Skeletal muscle tissue (tissue), 4 donors: Measurements from ENCODE around the gene BCAS3. TPM values are rescaled to one million over a fixed set of nuclear protein-coding genes. Genes with fewer than 3 reads are reported as not detected.
A peak's percentile ranks its signal among the peaks of the same experiment; 100 is the strongest.

Experiments
- H3K27ac ChIP-seq: one replicate; pipeline ENCODE4 v1.7.0; 2013; ENCODE audit warnings: mild to moderate bottlenecking, low read depth, low read length, inconsistent platforms
- H3K27me3 ChIP-seq, 3 donors: one replicate each; pipeline ENCODE4 v1.7.0; 2013; ENCODE audit warnings: low read length in 3 of 3; ENCODE audit not compliant: control insufficient read depth in 3 of 3, insufficient read depth in 3 of 3
- H3K36me3 ChIP-seq, 3 donors: one replicate each; pipeline ENCODE4 v1.7.0; 2013; ENCODE audit warnings: low read length in 3 of 3; ENCODE audit not compliant: control insufficient read depth in 3 of 3, insufficient read depth in 3 of 3
- H3K4me1 ChIP-seq, 3 donors: one replicate each; pipeline ENCODE4 v1.7.0; 2013; ENCODE audit warnings: low read length in 3 of 3, mild to moderate bottlenecking in 3 of 3; ENCODE audit not compliant: control insufficient read depth in 3 of 3, insufficient read depth in 3 of 3
- H3K4me3 ChIP-seq, 3 donors: one replicate each; pipeline ENCODE4 v1.7.0; 2013; ENCODE audit warnings: low read length in 3 of 3
- H3K9ac ChIP-seq, 3 donors: one replicate each; pipeline ENCODE4 v1.7.0; 2013; ENCODE audit warnings: low read length in 3 of 3, mild to moderate bottlenecking in 3 of 3, moderate library complexity in 2 of 3, low read depth in 1 of 3
- H3K9me3 ChIP-seq, 3 donors: one replicate each; pipeline ENCODE4 v1.7.0; 2013; ENCODE audit warnings: low read length in 3 of 3; ENCODE audit not compliant: control insufficient read depth in 3 of 3
- total RNA-seq: library from RNA; depleted of rRNA; stranded (reverse); fragments of >200 nt; gene quantifications from one replicate; pipeline ENCODE4 v1.2.3, GENCODE V29; 2014
- donor health status: Osteomylitis.

Gene BCAS3
- total RNA-seq, 1 donor from 2014 or later, result 25.1 TPM

- Histone ChIP-seq H3K4me1 (peaks cover 17 to 40% (median 24%) of the 10 kb centered on the region in 3 donors), H3K27ac (peak overlapping the region; percentile 85), H3K27me3 (no peaks in the 10 kb centered on the region), H3K9ac (no peak overlapping the region), H3K36me3 (no peaks in the 10 kb centered on the region), H3K4me3 (no peak overlapping the region), H3K9me3 (no peaks in the 10 kb centered on the region)
Observed at GRCh38 chr17:61378658-61379456, 701.2 kb downstream of the BCAS3 start.

- Histone ChIP-seq H3K9me3 (no peaks in the 10 kb centered on the region), H3K4me1 (peaks cover 20 to 42% (median 24%) of the 10 kb centered on the region in 3 donors), H3K9ac (no peak overlapping the region), H3K36me3 (no peaks in the 10 kb centered on the region), H3K4me3 (no peak overlapping the region), H3K27me3 (no peaks in the 10 kb centered on the region), H3K27ac (peak overlapping the region; percentile 85)
Observed at GRCh38 chr17:61379457-61380216, 702.0 kb downstream of the BCAS3 start.

- peaks cover 20 to 42% (median 24%) of the 10 kb centered on the region in 3 donors for H3K4me1 ChIP-seq
- peak overlapping the region; percentile 30 for H3K27ac ChIP-seq
- H3K27me3 ChIP-seq, result no peaks in the 10 kb centered on the region
- H3K36me3 ChIP-seq, result no peaks in the 10 kb centered on the region
- H3K9ac ChIP-seq, result no peak overlapping the region
- H3K4me3 ChIP-seq, result no peak overlapping the region
- no peaks in the 10 kb centered on the region for H3K9me3 ChIP-seq
Observed at GRCh38 chr17:61380217-61380835, 702.7 kb downstream of the BCAS3 start.

DNA sequence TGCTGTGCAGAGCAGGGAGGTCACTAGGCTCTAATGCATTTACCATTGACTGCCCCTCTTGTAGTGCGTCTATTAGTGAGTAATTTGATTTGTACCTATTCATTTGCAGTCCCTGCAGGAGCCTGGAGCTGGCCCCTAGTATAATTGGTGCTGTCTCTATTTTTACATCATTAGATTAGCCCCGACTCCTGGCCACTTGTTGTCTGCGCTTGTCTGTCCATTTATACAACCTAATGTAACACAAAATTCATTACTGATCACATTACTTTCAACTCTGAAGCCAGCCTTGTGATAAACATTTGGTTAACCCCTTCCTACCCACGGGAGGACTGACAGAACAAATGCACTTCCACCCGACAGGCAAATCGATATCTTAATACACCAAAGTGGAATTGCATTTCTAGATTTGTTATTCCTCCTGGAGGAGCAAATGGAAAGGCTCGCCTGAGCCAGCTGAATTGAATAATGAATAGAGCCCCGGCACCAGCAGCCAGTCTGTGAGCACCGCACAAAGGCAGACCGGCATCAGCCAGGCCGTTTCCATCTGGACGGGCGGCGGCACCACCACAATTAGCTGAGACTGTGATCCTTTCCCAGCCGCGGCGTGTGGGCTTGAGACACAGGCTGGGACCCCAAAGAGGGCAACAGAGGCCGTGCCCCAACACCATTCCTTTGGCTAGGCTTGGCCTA is 703.3 kb downstream of the BCAS3 start:
- Histone ChIP-seq H3K36me3 (no peaks in the 10 kb centered on the region), H3K9ac (no peak overlapping the region), H3K4me1 (peaks cover 20 to 42% (median 24%) of the 10 kb centered on the region in 3 donors), H3K9me3 (no peaks in the 10 kb centered on the region), H3K4me3 (no peak overlapping the region), H3K27me3 (no peaks in the 10 kb centered on the region), H3K27ac (peak overlapping the region; percentile 30)

DNA sequence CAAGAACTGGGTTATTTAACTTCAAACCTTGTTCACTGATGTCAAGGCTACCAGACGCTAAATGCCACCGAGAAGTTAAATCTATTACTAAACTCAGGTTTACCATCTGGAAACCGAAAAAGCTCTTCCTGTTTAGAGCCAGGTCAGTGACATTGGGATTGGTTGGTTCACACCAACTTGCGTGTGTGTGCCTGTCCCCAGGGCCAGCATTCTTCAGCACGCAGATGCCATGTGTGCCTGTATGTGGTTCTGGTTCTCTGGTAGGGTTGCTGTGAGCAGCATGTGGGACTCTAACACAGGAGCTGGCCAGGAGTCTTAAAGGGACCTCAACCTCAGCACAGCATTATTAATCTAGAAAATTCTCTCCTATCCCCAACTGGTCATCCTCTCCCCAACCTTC is 703.9 kb downstream of the BCAS3 start:
- Histone ChIP-seq H3K27me3 (no peaks in the 10 kb centered on the region), H3K27ac (no peak overlapping the region), H3K4me1 (peaks cover 20 to 40% (median 23%) of the 10 kb centered on the region in 3 donors), H3K36me3 (no peaks in the 10 kb centered on the region), H3K9ac (no peak overlapping the region), H3K9me3 (no peaks in the 10 kb centered on the region), H3K4me3 (no peak overlapping the region)

GRCh38 chr17:61382796-61383688 is 705.4 kb downstream of the BCAS3 start:
- Histone ChIP-seq H3K4me1 (peaks cover 6 to 25% (median 8%) of the 10 kb centered on the region in 3 donors), H3K27ac (no peak overlapping the region), H3K9me3 (no peaks in the 10 kb centered on the region), H3K9ac (peak overlapping the region in 1 of 3 donors; percentile 3), H3K4me3 (no peak overlapping the region), H3K27me3 (no peaks in the 10 kb centered on the region), H3K36me3 (no peaks in the 10 kb centered on the region)

DNA sequence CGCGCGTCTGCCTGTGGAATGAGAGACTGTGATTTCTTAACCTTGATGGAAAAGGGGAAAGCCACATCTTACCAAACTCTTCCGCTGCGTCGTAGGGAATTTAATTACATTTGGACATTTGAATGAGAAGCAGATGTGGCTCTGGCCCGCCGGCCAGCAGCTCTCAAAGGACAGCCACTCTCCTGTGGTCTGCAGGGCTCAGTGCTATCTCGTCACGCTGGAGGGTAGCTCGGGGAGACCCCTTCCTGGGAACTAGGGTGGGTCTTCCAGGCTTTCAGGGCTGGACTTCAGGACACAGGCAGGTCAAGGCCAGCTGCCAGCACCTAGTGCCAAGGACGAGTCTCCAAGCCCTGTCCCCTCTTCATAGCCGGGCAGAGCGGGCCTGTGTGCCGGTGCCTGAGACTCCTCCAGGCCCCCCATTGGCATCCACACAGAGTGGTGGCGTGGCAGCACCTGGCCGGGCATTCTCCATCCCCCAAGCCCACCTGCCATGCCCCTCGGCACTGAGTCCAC is 706.1 kb downstream of the BCAS3 start:
- no peaks in the 10 kb centered on the region for H3K27me3 ChIP-seq
- peaks cover 3 to 18% (median 3%) of the 10 kb centered on the region in 3 donors for H3K4me1 ChIP-seq
- no peak overlapping the region for H3K9ac ChIP-seq
- no peaks in the 10 kb centered on the region for H3K9me3 ChIP-seq
- H3K36me3 ChIP-seq, result no peaks in the 10 kb centered on the region
- no peak overlapping the region for H3K27ac ChIP-seq
- H3K4me3 ChIP-seq, result no peak overlapping the region

DNA sequence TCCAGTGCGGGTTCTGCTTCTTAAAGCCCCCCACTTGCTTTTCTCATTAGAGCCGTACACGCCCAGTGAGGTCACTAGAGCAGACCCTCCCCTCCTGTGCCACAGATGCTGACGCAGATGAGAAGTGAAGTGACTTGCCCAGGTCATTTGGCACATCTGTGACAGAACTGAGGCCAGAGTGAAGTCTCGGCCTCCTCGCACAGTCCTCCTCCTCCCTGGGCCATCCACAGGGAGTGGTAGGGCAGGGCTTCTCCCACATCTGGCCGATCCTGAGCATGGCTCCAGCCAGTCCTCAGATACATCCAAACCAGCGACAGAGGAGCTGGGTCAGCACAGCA is 706.7 kb downstream of the BCAS3 start:
- no peak overlapping the region for H3K27ac ChIP-seq

More for the DNA sequence above, 706.7 kb downstream of the BCAS3 start:
- Histone ChIP-seq H3K4me1 (peaks cover 3 to 14% (median 4%) of the 10 kb centered on the region in 3 donors), H3K4me3 (no peak overlapping the region), H3K9me3 (no peaks in the 10 kb centered on the region), H3K27me3 (peaks cover 0 to 6% (median 1%) of the 10 kb centered on the region in 3 donors), H3K36me3 (no peaks in the 10 kb centered on the region), H3K9ac (no peak overlapping the region)
